ENCODE data around the gene TUT7. TPM values are rescaled to one million over a fixed set of nuclear protein-coding genes. Genes with fewer than 3 reads are reported as not detected.

The TUT7 gene
- total and polyA plus RNA-seq, 7 donors, result 11.6 to 59.0 (median 39.2) TPM

DNA sequence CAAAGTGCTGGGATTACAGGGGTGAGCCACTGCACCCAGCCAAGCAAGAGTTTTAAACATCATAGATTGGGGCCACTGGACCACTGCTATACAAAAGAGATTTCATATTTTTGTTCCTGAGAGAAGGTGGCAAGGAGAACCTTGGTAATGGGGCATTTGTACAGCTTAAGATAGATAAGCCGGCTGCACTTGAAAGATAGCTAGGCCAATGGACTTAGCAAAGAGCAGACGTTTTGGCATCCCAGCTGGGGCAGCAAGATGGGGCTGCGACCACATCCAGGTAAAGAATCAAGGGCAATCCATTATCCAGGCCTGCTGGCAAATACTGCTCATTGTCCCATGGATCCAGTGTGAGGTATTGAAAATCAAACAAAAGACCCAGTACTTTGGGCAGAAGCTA, 67.9 kb downstream of the TUT7 start:
- H3K36me3 ChIP-seq, result peaks cover 0 to 19% (median 0%) of the 10 kb centered on the region in 4 donors
- 49 to 73% methylated on average over 3 of the region's 3 CpGs for WGBS, 2 donors
- H3K4me1 ChIP-seq, result peaks cover 0 to 10% (median 9%) of the 10 kb centered on the region in 4 donors
- H3K4me3 ChIP-seq, result no peak overlapping the region
- no peaks in the 10 kb centered on the region for H3K9me3 ChIP-seq
- TF ChIP-seq POLR2A (IDR thresholded peaks at IDR 0.05), result no peak
- H3K27ac ChIP-seq, result no peak overlapping the region
- intact Hi-C loops (cut with DNase I), result loop anchor here (10.0 kb wide), 1 partner anchor 251 kb away; no protein-coding TSS in a partner anchor
- no peak for DNase-seq
- no peaks in the 10 kb centered on the region for H3K27me3 ChIP-seq

DNA sequence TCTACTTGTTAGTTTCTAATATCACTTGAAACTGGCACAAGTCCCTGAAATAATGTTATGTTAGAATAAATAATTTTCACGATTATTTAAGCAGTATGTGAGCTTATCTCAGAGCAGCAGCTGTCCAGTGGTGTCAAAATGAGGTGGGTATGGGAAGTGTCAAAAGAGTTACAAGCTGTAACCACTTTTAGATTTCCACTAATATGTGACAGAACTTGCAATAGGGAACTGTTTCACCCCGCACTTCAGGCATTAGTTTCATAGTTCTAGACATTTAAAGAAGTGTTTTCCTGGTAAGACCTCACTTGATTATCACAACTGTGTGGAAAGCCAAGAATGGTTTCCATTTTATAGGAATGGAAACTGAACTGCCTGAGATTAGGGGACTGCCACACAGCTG, 68.9 kb downstream of the TUT7 start:
- TF ChIP-seq POLR2AphosphoS5 (IDR thresholded peaks at IDR 0.05), result no peak
- TF ChIP-seq POLR2A (IDR thresholded peaks at IDR 0.05), result no peak
- TF ChIP-seq CTCF (IDR thresholded peaks at IDR 0.05), result no peak
- TF ChIP-seq EP300 (IDR thresholded peaks at IDR 0.05), result no peak
- Histone ChIP-seq H3K9me3 (no peaks in the 10 kb centered on the region), H3K36me3 (peaks cover 0 to 14% (median 0%) of the 10 kb centered on the region in 4 donors), H3K4me3 (no peak overlapping the region), H3K27me3 (no peaks in the 10 kb centered on the region), H3K27ac (no peak overlapping the region), H3K4me1 (peaks cover 0 to 20% (median 19%) of the 10 kb centered on the region in 4 donors)
- DNase-seq, result no peak
- 67 to 74% methylated on average over 2 of the region's 2 CpGs for WGBS, 2 donors
- intact Hi-C loops (cut with DNase I), result loop anchor here (10.0 kb wide), 1 partner anchor 250 kb away; no protein-coding TSS in a partner anchor

DNA sequence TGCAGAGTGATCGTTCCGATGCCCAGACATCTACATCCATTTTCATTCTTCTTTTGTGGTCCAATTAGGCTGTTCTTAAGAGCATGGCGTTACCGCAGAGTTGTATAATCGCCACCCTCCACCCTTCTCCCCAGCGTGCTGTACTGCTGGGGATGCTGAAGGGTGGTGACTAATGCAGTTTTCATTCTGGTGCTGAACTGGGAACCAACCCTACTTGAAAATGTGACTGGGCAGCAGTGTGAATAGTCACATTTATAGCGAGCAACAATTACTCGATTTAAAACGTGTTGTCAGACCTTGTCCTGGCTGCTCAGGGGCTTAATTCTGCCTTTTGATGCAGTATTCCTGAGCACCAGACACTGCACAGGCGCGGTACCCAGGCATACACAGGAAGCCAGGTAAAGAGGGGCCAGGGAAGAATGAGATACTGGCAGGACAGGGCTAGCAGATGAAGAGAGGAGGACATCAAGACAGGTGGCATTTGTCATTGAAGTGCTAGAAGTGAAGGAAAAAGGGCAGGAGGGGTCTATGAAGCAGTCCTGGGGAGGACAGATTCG, 71.2 kb downstream of the TUT7 start:
- H3K9me3 ChIP-seq, result no peaks in the 10 kb centered on the region
- no peak for TF ChIP-seq POLR2A (IDR thresholded peaks at IDR 0.05)
- peak in 1 of 4 experiments; percentile 10 for TF ChIP-seq CTCF (IDR thresholded peaks at IDR 0.05)
- H3K27ac ChIP-seq, result peak overlapping the region; percentile 95 to 99 (median 96)
- H3K4me1 ChIP-seq, result peaks cover 0 to 39% (median 30%) of the 10 kb centered on the region in 4 donors
- peaks cover 0 to 6% (median 0%) of the 10 kb centered on the region in 4 donors for H3K36me3 ChIP-seq
- no peaks in the 10 kb centered on the region for H3K27me3 ChIP-seq
- H3K4me3 ChIP-seq, result peak overlapping the region; percentile 79 to 98 (median 91)
- peak; percentile 71 for DNase-seq
- 11 to 17% methylated on average over 12 of the region's 12 CpGs for WGBS, 2 donors
- intact Hi-C loops (cut with DNase I), result loop anchor here (5.0 to 10.0 kb wide), 4 partner anchors 69 to 248 kb away; partner anchors contain the start of genes GOLM1 and TUT7

- intact Hi-C loops (cut with DNase I), result loop anchor here (5.0 to 10.0 kb wide), 4 partner anchors 70 to 248 kb away; partner anchors contain the start of genes GOLM1 and TUT7
- WGBS, 2 donors, result 0% methylated on average over 101 of the region's 101 CpGs
- H3K36me3 ChIP-seq, result no peaks in the 10 kb centered on the region
- H3K9me3 ChIP-seq, result no peaks in the 10 kb centered on the region
- H3K27me3 ChIP-seq, result no peaks in the 10 kb centered on the region
- peak within 1 kb of the TSS; percentile 79 to 98 (median 91) for H3K4me3 ChIP-seq
- peaks cover 0 to 39% (median 32%) of the 10 kb centered on the region in 4 donors for H3K4me1 ChIP-seq
- peak within 1 kb of the TSS; percentile 95 to 99 (median 96) for H3K27ac ChIP-seq
- peak; percentile 98 for DNase-seq
- TF ChIP-seq CTCF (IDR thresholded peaks at IDR 0.05) (no peak), EP300 (IDR thresholded peaks at IDR 0.05) (peak in 2 of 4 donors; percentile 30 to 36), POLR2AphosphoS5 (IDR thresholded peaks at IDR 0.05) (peak; percentile 90 to 95 (median 92)), POLR2A (IDR thresholded peaks at IDR 0.05) (peak; percentile 70 to 78)
Observed at GRCh38 chr9:86282077-86282978, 71.9 kb downstream of the TUT7 start, which contains the start of gene ISCA1. Gene ISCA1, minus strand, starts transcription at chr9:86282538. Its CDS starts 80 bp downstream, at chr9:86282458.
